Measurements from ENCODE around the gene MACROD2.

GRCh38 chr20:15726416-15726815 is 1731.1 kb downstream of the MACROD2 start:
- TF ChIP-seq TAF1 (IDR thresholded peaks at IDR 0.05; ENCODE audit: borderline replicate concordance, insufficient read depth, low read length) (no peak), POLR2AphosphoS5 (IDR thresholded peaks at IDR 0.05; ENCODE audit: low read depth, low read length) (no peak), FOXP2 (optimal IDR thresholded peaks at IDR 0.05; ENCODE audit: borderline replicate concordance, extremely low read depth, extremely low read length, insufficient read depth) (no peak), SIN3A (IDR thresholded peaks at IDR 0.05; ENCODE audit: borderline replicate concordance, insufficient read depth, low read length) (no peak)
- TF ChIP-seq, protein P1, sequence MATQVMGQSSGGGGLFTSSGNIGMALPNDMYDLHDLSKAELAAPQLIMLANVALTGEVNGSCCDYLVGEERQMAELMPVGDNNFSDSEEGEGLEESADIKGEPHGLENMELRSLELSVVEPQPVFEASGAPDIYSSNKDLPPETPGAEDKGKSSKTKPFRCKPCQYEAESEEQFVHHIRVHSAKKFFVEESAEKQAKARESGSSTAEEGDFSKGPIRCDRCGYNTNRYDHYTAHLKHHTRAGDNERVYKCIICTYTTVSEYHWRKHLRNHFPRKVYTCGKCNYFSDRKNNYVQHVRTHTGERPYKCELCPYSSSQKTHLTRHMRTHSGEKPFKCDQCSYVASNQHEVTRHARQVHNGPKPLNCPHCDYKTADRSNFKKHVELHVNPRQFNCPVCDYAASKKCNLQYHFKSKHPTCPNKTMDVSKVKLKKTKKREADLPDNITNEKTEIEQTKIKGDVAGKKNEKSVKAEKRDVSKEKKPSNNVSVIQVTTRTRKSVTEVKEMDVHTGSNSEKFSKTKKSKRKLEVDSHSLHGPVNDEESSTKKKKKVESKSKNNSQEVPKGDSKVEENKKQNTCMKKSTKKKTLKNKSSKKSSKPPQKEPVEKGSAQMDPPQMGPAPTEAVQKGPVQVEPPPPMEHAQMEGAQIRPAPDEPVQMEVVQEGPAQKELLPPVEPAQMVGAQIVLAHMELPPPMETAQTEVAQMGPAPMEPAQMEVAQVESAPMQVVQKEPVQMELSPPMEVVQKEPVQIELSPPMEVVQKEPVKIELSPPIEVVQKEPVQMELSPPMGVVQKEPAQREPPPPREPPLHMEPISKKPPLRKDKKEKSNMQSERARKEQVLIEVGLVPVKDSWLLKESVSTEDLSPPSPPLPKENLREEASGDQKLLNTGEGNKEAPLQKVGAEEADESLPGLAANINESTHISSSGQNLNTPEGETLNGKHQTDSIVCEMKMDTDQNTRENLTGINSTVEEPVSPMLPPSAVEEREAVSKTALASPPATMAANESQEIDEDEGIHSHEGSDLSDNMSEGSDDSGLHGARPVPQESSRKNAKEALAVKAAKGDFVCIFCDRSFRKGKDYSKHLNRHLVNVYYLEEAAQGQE (IDR thresholded peaks at IDR 0.05; ENCODE audit: insufficient read depth in 1 of 2, low read depth in 2 of 2, low read length in 2 of 2) = no peak
